Keratinocyte (primary cell): ENCODE measurements around the gene JADE2.

ENCODE experiments used
- EZH2 ChIP-seq: IDR thresholded peaks from one replicate; pipeline ENCODE4 v1.6.1; 2012; ENCODE audit warnings: inconsistent platforms, mild to moderate bottlenecking, low read length, moderate library complexity
- TF ChIP-seq, protein P1 (sequence below), 3 experiments: IDR thresholded peaks in 1 of 3; conservative IDR thresholded peaks in 1 of 3; optimal IDR thresholded peaks in 1 of 3; 2 replicates in 2 of 3; 3 replicates in 1 of 3; pipeline versions ENCODE3 to v1.5.1; 2011; ENCODE audit warnings: low read length in 3 of 3, mild to moderate bottlenecking in 3 of 3, moderate library complexity in 2 of 3, control low read depth in 1 of 3, inconsistent platforms in 1 of 3; ENCODE audit not compliant: insufficient read depth in 2 of 3; ENCODE audit errors: extremely low read depth in 1 of 3

DNA sequence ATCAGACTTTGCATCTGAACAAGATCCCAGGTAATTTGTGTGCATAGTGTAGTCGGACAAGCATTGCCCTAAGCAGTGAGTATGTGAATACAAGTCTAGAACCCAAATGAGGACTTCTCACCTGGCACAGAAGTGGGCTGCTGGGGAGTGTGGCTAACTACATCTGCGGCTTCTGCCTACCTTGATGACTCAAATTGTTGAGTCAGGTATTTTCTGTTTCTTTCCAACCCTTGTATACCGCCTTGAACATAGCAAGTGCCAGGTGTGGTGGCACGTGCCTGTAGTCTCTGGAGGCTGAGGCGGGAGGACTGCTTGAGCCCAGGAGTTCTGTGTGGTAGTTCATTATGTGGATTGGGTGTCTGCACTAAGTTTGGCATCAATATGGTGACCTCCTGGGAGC is 7.9 kb upstream of the JADE2 start:
- TF ChIP-seq, protein P1, sequence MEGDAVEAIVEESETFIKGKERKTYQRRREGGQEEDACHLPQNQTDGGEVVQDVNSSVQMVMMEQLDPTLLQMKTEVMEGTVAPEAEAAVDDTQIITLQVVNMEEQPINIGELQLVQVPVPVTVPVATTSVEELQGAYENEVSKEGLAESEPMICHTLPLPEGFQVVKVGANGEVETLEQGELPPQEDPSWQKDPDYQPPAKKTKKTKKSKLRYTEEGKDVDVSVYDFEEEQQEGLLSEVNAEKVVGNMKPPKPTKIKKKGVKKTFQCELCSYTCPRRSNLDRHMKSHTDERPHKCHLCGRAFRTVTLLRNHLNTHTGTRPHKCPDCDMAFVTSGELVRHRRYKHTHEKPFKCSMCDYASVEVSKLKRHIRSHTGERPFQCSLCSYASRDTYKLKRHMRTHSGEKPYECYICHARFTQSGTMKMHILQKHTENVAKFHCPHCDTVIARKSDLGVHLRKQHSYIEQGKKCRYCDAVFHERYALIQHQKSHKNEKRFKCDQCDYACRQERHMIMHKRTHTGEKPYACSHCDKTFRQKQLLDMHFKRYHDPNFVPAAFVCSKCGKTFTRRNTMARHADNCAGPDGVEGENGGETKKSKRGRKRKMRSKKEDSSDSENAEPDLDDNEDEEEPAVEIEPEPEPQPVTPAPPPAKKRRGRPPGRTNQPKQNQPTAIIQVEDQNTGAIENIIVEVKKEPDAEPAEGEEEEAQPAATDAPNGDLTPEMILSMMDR (optimal IDR thresholded peaks at IDR 0.05 in 1 of 3, IDR thresholded peaks at IDR 0.05 in 1 of 3, conservative IDR thresholded peaks at IDR 0.05 in 1 of 3; ENCODE audit: extremely low read depth in 1 of 3, insufficient read depth in 2 of 3, low read length in 3 of 3) = no peak
- no peak for TF ChIP-seq EZH2
